GM23338 (cell line): ENCODE results near the gene ARHGEF37. TPM values are rescaled to one million over a fixed set of nuclear protein-coding genes. Genes with fewer than 3 reads are reported as not detected.

Source experiments
- ATAC-seq: fragments of 200-7000 bp; cut with Tn5 transposase; 3 replicates; pipeline ENCODE4 v1.9.1; 2020
- DNase-seq: peaks from one replicate; pipeline ENCODE4 v3.0.0-alpha.2; 2015; ENCODE audit warnings: low spot score
- H2AFZ ChIP-seq: fragments of 200-600 bp; sonication (generic); 2 replicates; pipeline ENCODE4 v1.8.0; 2016; ENCODE audit warnings: antibody characterized with exemption, mild to moderate bottlenecking, moderate library complexity
- H3F3A ChIP-seq: fragments of 200-600 bp; sonication (generic); replicated peaks from 2 replicates; pipeline ENCODE4 v1.8.0; 2017; ENCODE audit warnings: antibody characterized with exemption, mixed run types, low read depth
- H3K27ac ChIP-seq: fragments of 200-600 bp; sonication (generic); 2 replicates; pipeline ENCODE4 v1.6.1; 2016; ENCODE audit warnings: low read depth
- H3K27me3 ChIP-seq: fragments of 200-600 bp; sonication (generic); 2 replicates; pipeline ENCODE4 v1.8.0; 2016; ENCODE audit warnings: mild to moderate bottlenecking, mixed run types, moderate library complexity; ENCODE audit not compliant: insufficient read depth
- H3K36me3 ChIP-seq: fragments of 200-600 bp; sonication (generic); 2 replicates; pipeline ENCODE4 v1.8.0; 2016; ENCODE audit warnings: mild to moderate bottlenecking; ENCODE audit not compliant: insufficient read depth
- H3K4me1 ChIP-seq: fragments of 200-600 bp; sonication (generic); 2 replicates; pipeline ENCODE4 v1.8.0; 2016; ENCODE audit warnings: mild to moderate bottlenecking, moderate library complexity; ENCODE audit not compliant: insufficient read depth
- H3K4me2 ChIP-seq: fragments of 200-600 bp; sonication (generic); 2 replicates; pipeline ENCODE4 v1.7.1; 2017; ENCODE audit warnings: mixed run types
- H3K4me3 ChIP-seq: fragments of 200-600 bp; sonication (generic); 2 replicates; pipeline ENCODE4 v1.6.1; 2016; ENCODE audit warnings: mixed run types
- H3K79me2 ChIP-seq: fragments of 200-600 bp; sonication (generic); replicated peaks from 2 replicates; pipeline ENCODE4 v1.8.0; 2017; ENCODE audit warnings: mild to moderate bottlenecking; ENCODE audit not compliant: insufficient read depth
- H3K9me2 ChIP-seq: fragments of 200-600 bp; sonication (generic); 2 replicates; pipeline ENCODE4 v1.8.0; 2017; ENCODE audit not compliant: insufficient read depth
- H4K20me1 ChIP-seq: fragments of 200-600 bp; sonication (generic); replicated peaks from 2 replicates; pipeline ENCODE4 v1.8.0; 2017; ENCODE audit warnings: mild to moderate bottlenecking; ENCODE audit not compliant: insufficient read depth
- H3K27ac Mint-ChIP-seq: 2 replicates; pipeline ENCODE4 v1.8.0; 2020; ENCODE audit warnings: inconsistent platforms, mild to moderate bottlenecking, moderate library complexity, mixed read lengths
- H3K27me3 Mint-ChIP-seq: 3 replicates; pipeline ENCODE4 v1.8.0; 2022; ENCODE audit warnings: low read depth, mild to moderate bottlenecking, moderate library complexity, mixed read lengths, inconsistent platforms; ENCODE audit not compliant: insufficient read depth, poor library complexity
- H3K36me3 Mint-ChIP-seq: 3 replicates; pipeline ENCODE4 v1.8.0; 2021; ENCODE audit warnings: low read depth, mild to moderate bottlenecking, inconsistent platforms, moderate library complexity, mixed read lengths
- H3K4me1 Mint-ChIP-seq: 3 replicates; pipeline ENCODE4 v1.8.0; 2020; ENCODE audit warnings: mild to moderate bottlenecking, inconsistent platforms, mixed read lengths
- H3K4me3 Mint-ChIP-seq: 3 replicates; pipeline ENCODE4 v1.8.0; 2021; ENCODE audit warnings: moderate library complexity, mild to moderate bottlenecking, inconsistent platforms, mixed read lengths
- H3K9me3 Mint-ChIP-seq: 3 replicates; pipeline ENCODE4 v1.8.0; 2020; ENCODE audit warnings: moderate library complexity, mild to moderate bottlenecking, inconsistent platforms, mixed read lengths
- CREB1 ChIP-seq: fragments of 250-450 bp; sonication (Bioruptor Pico); IDR thresholded peaks from 2 replicates; pipeline ENCODE4 v1.5.0; 2020; ENCODE audit warnings: low read depth, mild to moderate bottlenecking, moderate library complexity
- EZH2 ChIP-seq: fragments of 200-600 bp; sonication (generic); IDR thresholded peaks from one replicate; pipeline ENCODE4 v1.8.0; 2017; ENCODE audit warnings: antibody characterized with exemption, mild to moderate bottlenecking, low read depth; ENCODE audit not compliant: unreplicated experiment
- EZH2phosphoT487 ChIP-seq: fragments of 200-600 bp; sonication (generic); IDR thresholded peaks from one replicate; pipeline ENCODE4 v1.8.1; 2018; ENCODE audit warnings: antibody characterized with exemption; ENCODE audit not compliant: unreplicated experiment
- JUNB ChIP-seq: IDR thresholded peaks from one replicate; pipeline ENCODE4 v1.6.1; 2016; ENCODE audit warnings: antibody characterized with exemption; ENCODE audit not compliant: unreplicated experiment
- NANOG ChIP-seq: IDR thresholded peaks from 2 replicates; pipeline ENCODE4 v1.6.1; 2016; ENCODE audit warnings: antibody characterized with exemption, borderline replicate concordance
- POLR2AphosphoS5 ChIP-seq: IDR thresholded peaks from 2 replicates; pipeline ENCODE4 v1.6.1; 2016; ENCODE audit warnings: antibody characterized with exemption, low read depth
- REST ChIP-seq: IDR thresholded peaks from one replicate; pipeline ENCODE4 v1.6.1; 2018; ENCODE audit warnings: antibody characterized with exemption; ENCODE audit not compliant: unreplicated experiment
- STAT1 ChIP-seq: IDR thresholded peaks from one replicate; pipeline ENCODE4 v1.6.1; 2016; ENCODE audit warnings: antibody characterized with exemption; ENCODE audit not compliant: unreplicated experiment
- ZNF114 ChIP-seq: fragments of 250-450 bp; sonication (Bioruptor Pico); IDR thresholded peaks from 2 replicates; pipeline ENCODE4 v1.5.0; 2020; ENCODE audit warnings: mild to moderate bottlenecking, moderate library complexity
- ZNF331 ChIP-seq: fragments of 250-450 bp; sonication (Bioruptor Pico); IDR thresholded peaks from 2 replicates; pipeline ENCODE4 v1.5.0; 2020; ENCODE audit warnings: low read depth, mild to moderate bottlenecking, moderate library complexity
- polyA plus RNA-seq: library from polyadenylated mRNA; unstranded; fragments of >200 nt; fragmentation: Nextera tagmentation; extraction: Ambion mirVana; gene quantifications from 2 replicates; pipeline ENCODE4 v1.2.1, GENCODE V29; 2016
- total RNA-seq: library from RNA; depleted of rRNA; stranded (reverse); fragments of >200 nt; shearing (Covaris generic); gene quantifications from 2 replicates; pipeline ENCODE4 v1.2.3, GENCODE V29; 2014
- TF ChIP-seq, protein P1 (sequence below): IDR thresholded peaks from 2 replicates; pipeline ENCODE4 v1.6.1; 2016; ENCODE audit warnings: antibody characterized with exemption
- TF ChIP-seq, protein P2 (sequence below), 2 experiments: fragments of 200-600 bp in 1 of 2; sonication (generic) in 1 of 2; conservative IDR thresholded peaks; 2 replicates each; pipeline versions ENCODE4 v1.5.1 to v1.6.1; 2016 to 2017; ENCODE audit warnings: antibody characterized with exemption in 2 of 2, low read depth in 2 of 2, mild to moderate bottlenecking in 2 of 2, moderate library complexity in 1 of 2
- TF ChIP-seq, protein P3 (sequence below): fragments of 250-450 bp; sonication (Bioruptor Pico); IDR thresholded peaks from 2 replicates; pipeline ENCODE4 v1.5.0; 2020; ENCODE audit warnings: mild to moderate bottlenecking, moderate library complexity

Gene ARHGEF37
- total and polyA plus RNA-seq, 2 experiments from 2014 or later = 0.14 to 0.79 TPM

DNA sequence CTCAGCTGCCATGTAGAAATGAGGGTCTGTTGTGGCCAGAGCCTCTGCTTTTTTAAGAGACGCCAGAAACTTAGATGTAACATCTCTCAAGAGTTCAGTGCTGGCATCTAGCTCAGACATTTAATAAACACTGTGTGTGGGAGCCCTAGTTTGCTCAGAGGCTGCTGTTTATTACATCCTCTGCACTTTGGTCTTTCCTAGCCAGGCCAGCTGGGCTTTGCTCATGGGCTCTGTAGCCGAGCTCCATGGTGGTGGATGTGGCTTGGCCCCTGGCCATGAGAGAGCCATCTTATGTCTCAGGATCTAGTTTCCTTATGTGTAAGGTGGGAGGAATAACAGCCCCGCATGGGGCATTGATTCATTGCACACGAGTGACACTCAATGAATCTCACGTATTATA, 30.0 kb downstream of the ARHGEF37 start:
- no peak for ATAC-seq
- Histone ChIP-seq H3K4me2 (no peak overlapping the region), H3F3A (no peaks in the 10 kb centered on the region), H2AFZ (no peak overlapping the region), H3K79me2 (no peaks in the 10 kb centered on the region), H3K9me2 (no peaks in the 10 kb centered on the region), H3K36me3 (no peaks in the 10 kb centered on the region), H4K20me1 (no peaks in the 10 kb centered on the region), H3K4me1 (no peaks in the 10 kb centered on the region), H3K27me3 (no peaks in the 10 kb centered on the region), H3K4me3 (no peak overlapping the region), H3K27ac (no peak overlapping the region)
- Mint-ChIP-seq H3K27ac (no peak overlapping the region), H3K9me3 (peaks cover 7% of the 10 kb centered on the region; the same call in 2 of the 3 replicates), H3K4me1 (peaks cover 7% of the 10 kb centered on the region; the same call in 2 of the 3 replicates), H3K36me3 (peaks cover 4% of the 10 kb centered on the region; the same call in 1 of the 3 replicates), H3K4me3 (no peak overlapping the region), H3K27me3 (peaks cover 2% of the 10 kb centered on the region)
- no peak for TF ChIP-seq NANOG
- TF ChIP-seq POLR2AphosphoS5 = no peak
- no peak for TF ChIP-seq EZH2phosphoT487
- TF ChIP-seq STAT1 = no peak
- TF ChIP-seq CREB1 (CRISPR knock-in tag) = no peak
- no peak for TF ChIP-seq ZNF331 (CRISPR knock-in tag)
- TF ChIP-seq, protein P1, sequence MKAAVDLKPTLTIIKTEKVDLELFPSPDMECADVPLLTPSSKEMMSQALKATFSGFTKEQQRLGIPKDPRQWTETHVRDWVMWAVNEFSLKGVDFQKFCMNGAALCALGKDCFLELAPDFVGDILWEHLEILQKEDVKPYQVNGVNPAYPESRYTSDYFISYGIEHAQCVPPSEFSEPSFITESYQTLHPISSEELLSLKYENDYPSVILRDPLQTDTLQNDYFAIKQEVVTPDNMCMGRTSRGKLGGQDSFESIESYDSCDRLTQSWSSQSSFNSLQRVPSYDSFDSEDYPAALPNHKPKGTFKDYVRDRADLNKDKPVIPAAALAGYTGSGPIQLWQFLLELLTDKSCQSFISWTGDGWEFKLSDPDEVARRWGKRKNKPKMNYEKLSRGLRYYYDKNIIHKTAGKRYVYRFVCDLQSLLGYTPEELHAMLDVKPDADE = no peak
- TF ChIP-seq, protein P2, sequence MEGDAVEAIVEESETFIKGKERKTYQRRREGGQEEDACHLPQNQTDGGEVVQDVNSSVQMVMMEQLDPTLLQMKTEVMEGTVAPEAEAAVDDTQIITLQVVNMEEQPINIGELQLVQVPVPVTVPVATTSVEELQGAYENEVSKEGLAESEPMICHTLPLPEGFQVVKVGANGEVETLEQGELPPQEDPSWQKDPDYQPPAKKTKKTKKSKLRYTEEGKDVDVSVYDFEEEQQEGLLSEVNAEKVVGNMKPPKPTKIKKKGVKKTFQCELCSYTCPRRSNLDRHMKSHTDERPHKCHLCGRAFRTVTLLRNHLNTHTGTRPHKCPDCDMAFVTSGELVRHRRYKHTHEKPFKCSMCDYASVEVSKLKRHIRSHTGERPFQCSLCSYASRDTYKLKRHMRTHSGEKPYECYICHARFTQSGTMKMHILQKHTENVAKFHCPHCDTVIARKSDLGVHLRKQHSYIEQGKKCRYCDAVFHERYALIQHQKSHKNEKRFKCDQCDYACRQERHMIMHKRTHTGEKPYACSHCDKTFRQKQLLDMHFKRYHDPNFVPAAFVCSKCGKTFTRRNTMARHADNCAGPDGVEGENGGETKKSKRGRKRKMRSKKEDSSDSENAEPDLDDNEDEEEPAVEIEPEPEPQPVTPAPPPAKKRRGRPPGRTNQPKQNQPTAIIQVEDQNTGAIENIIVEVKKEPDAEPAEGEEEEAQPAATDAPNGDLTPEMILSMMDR (conservative IDR thresholded peaks at IDR 0.05; ENCODE audit: low read depth in 2 of 2) = no peak
- no peak for TF ChIP-seq EZH2
- no peak for TF ChIP-seq JUNB
- no peak for TF ChIP-seq ZNF114
- TF ChIP-seq, protein P3, sequence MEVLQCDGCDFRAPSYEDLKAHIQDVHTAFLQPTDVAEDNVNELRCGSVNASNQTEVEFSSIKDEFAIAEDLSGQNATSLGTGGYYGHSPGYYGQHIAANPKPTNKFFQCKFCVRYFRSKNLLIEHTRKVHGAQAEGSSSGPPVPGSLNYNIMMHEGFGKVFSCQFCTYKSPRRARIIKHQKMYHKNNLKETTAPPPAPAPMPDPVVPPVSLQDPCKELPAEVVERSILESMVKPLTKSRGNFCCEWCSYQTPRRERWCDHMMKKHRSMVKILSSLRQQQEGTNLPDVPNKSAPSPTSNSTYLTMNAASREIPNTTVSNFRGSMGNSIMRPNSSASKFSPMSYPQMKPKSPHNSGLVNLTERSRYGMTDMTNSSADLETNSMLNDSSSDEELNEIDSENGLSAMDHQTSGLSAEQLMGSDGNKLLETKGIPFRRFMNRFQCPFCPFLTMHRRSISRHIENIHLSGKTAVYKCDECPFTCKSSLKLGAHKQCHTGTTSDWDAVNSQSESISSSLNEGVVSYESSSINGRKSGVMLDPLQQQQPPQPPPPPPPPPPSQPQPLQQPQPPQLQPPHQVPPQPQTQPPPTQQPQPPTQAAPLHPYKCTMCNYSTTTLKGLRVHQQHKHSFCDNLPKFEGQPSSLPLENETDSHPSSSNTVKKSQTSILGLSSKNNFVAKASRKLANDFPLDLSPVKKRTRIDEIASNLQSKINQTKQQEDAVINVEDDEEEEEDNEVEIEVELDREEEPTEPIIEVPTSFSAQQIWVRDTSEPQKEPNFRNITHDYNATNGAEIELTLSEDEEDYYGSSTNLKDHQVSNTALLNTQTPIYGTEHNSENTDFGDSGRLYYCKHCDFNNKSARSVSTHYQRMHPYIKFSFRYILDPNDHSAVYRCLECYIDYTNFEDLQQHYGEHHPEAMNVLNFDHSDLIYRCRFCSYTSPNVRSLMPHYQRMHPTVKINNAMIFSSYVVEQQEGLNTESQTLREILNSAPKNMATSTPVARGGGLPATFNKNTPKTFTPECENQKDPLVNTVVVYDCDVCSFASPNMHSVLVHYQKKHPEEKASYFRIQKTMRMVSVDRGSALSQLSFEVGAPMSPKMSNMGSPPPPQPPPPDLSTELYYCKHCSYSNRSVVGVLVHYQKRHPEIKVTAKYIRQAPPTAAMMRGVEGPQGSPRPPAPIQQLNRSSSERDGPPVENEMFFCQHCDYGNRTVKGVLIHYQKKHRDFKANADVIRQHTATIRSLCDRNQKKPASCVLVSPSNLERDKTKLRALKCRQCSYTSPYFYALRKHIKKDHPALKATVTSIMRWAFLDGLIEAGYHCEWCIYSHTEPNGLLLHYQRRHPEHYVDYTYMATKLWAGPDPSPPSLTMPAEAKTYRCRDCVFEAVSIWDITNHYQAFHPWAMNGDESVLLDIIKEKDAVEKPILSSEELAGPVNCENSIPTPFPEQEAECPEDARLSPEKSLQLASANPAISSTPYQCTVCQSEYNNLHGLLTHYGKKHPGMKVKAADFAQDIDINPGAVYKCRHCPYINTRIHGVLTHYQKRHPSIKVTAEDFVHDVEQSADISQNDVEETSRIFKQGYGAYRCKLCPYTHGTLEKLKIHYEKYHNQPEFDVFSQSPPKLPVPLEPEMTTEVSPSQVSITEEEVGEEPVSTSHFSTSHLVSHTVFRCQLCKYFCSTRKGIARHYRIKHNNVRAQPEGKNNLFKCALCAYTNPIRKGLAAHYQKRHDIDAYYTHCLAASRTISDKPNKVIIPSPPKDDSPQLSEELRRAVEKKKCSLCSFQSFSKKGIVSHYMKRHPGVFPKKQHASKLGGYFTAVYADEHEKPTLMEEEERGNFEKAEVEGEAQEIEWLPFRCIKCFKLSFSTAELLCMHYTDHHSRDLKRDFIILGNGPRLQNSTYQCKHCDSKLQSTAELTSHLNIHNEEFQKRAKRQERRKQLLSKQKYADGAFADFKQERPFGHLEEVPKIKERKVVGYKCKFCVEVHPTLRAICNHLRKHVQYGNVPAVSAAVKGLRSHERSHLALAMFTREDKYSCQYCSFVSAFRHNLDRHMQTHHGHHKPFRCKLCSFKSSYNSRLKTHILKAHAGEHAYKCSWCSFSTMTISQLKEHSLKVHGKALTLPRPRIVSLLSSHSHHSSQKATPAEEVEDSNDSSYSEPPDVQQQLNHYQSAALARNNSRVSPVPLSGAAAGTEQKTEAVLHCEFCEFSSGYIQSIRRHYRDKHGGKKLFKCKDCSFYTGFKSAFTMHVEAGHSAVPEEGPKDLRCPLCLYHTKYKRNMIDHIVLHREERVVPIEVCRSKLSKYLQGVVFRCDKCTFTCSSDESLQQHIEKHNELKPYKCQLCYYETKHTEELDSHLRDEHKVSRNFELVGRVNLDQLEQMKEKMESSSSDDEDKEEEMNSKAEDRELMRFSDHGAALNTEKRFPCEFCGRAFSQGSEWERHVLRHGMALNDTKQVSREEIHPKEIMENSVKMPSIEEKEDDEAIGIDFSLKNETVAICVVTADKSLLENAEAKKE (CRISPR knock-in tag) = no peak
- TF ChIP-seq REST = no peak
- DNase-seq = no peak
